Measurements from ENCODE around the gene NPAS3. TPM values are rescaled to one million over a fixed set of nuclear protein-coding genes. Genes with fewer than 3 reads are reported as not detected.

Gene NPAS3
- total RNA-seq, 4 donors from 2014 or later, result 0.13 to 1.1 (median 0.47) TPM; not detected in 1

DNA sequence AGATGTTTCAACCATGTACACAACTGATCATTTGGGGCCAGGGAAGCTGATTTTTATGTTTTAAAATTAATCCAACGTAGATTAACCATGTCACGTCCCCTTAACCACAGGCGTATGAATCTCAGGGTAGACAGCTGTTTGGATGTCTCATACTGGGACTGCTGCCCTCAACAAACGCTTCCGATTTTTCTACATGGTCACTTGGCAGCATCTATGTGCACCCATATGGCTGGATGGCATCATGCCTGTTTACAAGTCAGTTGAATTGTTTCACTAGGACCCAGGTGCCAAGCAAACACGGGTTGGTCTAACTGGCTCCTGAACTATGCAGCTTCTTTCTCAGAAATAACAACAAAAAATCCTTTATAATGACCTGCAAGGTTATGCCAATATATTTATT lies 393.8 kb downstream of the NPAS3 start:
- 66% methylated on average over 6 of the region's 6 CpGs for WGBS, 2 donors
- intact Hi-C loops (cut with DNase I), result no loop called here
- peaks cover 0 to 8% (median 7%) of the 10 kb centered on the region in 3 donors for H3K9me3 ChIP-seq
- H3K27me3 ChIP-seq, result no peaks in the 10 kb centered on the region
- TF ChIP-seq, protein P1, sequence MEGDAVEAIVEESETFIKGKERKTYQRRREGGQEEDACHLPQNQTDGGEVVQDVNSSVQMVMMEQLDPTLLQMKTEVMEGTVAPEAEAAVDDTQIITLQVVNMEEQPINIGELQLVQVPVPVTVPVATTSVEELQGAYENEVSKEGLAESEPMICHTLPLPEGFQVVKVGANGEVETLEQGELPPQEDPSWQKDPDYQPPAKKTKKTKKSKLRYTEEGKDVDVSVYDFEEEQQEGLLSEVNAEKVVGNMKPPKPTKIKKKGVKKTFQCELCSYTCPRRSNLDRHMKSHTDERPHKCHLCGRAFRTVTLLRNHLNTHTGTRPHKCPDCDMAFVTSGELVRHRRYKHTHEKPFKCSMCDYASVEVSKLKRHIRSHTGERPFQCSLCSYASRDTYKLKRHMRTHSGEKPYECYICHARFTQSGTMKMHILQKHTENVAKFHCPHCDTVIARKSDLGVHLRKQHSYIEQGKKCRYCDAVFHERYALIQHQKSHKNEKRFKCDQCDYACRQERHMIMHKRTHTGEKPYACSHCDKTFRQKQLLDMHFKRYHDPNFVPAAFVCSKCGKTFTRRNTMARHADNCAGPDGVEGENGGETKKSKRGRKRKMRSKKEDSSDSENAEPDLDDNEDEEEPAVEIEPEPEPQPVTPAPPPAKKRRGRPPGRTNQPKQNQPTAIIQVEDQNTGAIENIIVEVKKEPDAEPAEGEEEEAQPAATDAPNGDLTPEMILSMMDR (IDR thresholded peaks at IDR 0.05), result no peak
- no peak for TF ChIP-seq POLR2A (IDR thresholded peaks at IDR 0.05)
- no peak for DNase-seq
- H3K4me1 ChIP-seq, result no peaks in the 10 kb centered on the region
- no peak overlapping the region for H3K4me3 ChIP-seq
- H3K36me3 ChIP-seq, result no peaks in the 10 kb centered on the region
- no peak overlapping the region for H3K27ac ChIP-seq

DNA sequence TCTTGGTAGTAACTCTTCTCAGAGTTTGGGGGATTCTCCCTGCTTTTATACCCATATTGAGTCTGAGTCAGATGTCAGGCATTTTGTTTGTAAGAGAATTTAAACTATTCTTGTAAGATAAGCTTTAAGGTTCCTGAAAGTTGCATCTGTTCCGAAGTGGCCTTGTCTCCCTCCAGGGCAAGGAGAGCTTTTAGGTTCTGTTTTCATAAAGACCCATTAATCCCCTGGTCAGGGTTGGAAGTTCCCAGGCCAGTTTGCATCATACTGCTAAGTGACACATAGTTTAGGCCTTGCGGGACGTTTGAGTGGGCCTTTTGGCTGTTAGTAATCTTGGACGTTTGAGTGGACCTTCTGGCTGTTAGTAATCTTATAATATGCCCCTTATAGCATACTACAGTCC lies 396.7 kb downstream of the NPAS3 start:
- Histone ChIP-seq H3K36me3 (no peaks in the 10 kb centered on the region), H3K4me3 (no peak overlapping the region), H3K27ac (no peak overlapping the region), H3K9me3 (peaks cover 0 to 8% (median 7%) of the 10 kb centered on the region in 3 donors), H3K4me1 (no peaks in the 10 kb centered on the region), H3K27me3 (no peaks in the 10 kb centered on the region)
- DNase-seq, result no peak
- intact Hi-C loops (cut with DNase I), result no loop called here
- no peak for TF ChIP-seq POLR2A (IDR thresholded peaks at IDR 0.05)
- TF ChIP-seq, protein P1 (IDR thresholded peaks at IDR 0.05), result no peak
- 59 to 67% methylated on average over 4 of the region's 4 CpGs for WGBS, 2 donors

DNA sequence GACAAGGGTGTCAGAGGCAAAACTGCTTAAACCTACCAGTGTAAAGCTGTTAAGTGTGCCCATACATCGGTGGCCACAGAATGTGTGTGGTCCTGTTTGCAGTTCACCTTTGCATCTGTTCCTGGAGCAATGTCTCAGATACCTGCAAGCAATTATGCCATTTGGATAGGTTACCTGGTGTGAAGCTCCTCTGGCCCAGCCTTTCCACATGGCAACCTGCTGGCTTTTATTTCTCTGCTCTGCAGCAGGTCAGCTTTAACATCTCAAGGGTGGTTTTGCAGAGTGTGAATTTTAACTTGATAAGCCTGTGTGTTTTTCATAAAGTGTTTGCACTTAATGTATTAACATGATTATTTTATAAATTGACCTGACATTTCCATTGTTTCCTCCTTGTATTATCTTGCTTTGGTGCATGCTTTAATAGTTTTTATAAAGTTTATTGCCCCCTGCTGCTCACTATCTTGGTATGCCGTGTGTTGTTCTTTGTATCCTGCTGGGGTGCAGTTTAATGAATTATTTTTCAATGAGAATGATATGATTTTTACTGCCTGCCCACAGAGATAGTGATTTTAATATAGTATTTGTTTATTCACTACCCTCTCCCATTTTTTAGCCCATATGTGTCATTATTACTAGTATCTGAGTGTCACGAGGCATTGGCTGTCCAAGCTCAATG lies 403.8 kb downstream of the NPAS3 start:
- Histone ChIP-seq H3K27ac (no peak overlapping the region), H3K4me3 (no peak overlapping the region), H3K4me1 (no peaks in the 10 kb centered on the region), H3K9me3 (no peaks in the 10 kb centered on the region), H3K27me3 (no peaks in the 10 kb centered on the region), H3K36me3 (no peaks in the 10 kb centered on the region)
- intact Hi-C loops (cut with DNase I), result no loop called here
- DNase-seq, result no peak
- TF ChIP-seq, protein P1 (IDR thresholded peaks at IDR 0.05), result no peak
- TF ChIP-seq POLR2A (IDR thresholded peaks at IDR 0.05), result no peak
- WGBS, 2 donors, result 66 to 71% methylated on average over 3 of the region's 3 CpGs

DNA sequence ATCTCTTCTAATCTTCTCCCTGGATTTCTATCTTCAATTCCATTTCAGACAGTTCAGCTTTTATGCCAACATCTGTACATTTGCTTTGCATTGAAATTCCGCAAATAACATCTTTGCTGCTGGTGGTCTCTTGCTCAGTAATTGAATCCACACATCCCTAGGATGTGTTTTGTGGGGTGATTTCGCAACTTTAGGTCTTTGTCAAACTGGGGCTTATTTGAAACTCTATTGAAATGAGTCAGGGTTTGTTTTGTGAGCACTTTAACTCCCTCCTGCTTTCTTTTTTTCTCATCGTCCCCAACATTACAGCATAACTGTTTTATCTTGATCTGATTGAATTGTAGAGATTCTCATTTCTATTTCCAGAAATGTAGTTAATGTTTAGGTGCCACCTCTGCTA lies 404.3 kb downstream of the NPAS3 start:
- H3K27ac ChIP-seq, result no peak overlapping the region
- no peaks in the 10 kb centered on the region for H3K36me3 ChIP-seq
- intact Hi-C loops (cut with DNase I), result no loop called here
- DNase-seq, result no peak
- no peak overlapping the region for H3K4me3 ChIP-seq
- H3K9me3 ChIP-seq, result no peaks in the 10 kb centered on the region
- H3K4me1 ChIP-seq, result no peaks in the 10 kb centered on the region
- H3K27me3 ChIP-seq, result no peaks in the 10 kb centered on the region
- WGBS, 2 donors, result 52 to 59% methylated on average over 3 of the region's 3 CpGs
- TF ChIP-seq, protein P1 (IDR thresholded peaks at IDR 0.05), result no peak
- no peak for TF ChIP-seq POLR2A (IDR thresholded peaks at IDR 0.05)

DNA sequence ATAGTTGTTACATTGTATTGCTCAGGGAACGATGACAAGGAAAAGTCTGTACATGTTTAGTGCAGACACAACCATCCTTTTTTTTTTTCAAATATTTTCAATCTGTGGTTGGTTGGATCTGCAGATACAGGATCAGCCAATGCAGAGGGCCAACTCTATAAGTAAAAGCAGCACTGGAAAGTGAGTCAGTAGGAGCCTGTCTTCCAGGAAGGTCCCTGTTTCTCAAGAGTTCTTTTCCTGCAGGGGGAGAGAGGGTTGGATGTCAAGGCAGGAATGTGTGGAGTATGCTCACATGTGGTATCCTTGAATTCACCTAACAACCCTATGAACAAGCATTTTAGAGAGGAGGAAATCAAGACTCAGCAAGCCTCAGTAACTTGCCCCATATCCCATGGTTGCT lies 409.1 kb downstream of the NPAS3 start:
- Histone ChIP-seq H3K27me3 (no peaks in the 10 kb centered on the region), H3K27ac (no peak overlapping the region), H3K9me3 (no peaks in the 10 kb centered on the region), H3K36me3 (no peaks in the 10 kb centered on the region), H3K4me3 (no peak overlapping the region), H3K4me1 (no peaks in the 10 kb centered on the region)
- WGBS, 2 donors, result 24 to 53% methylated on average over 1 of the region's 1 CpG
- TF ChIP-seq, protein P1 (IDR thresholded peaks at IDR 0.05), result no peak
- TF ChIP-seq POLR2A (IDR thresholded peaks at IDR 0.05), result no peak
- no peak for DNase-seq
- intact Hi-C loops (cut with DNase I), result no loop called here
